HepG2 (cell line): ENCODE data around the gene AP3M1. TPM values are rescaled to one million over a fixed set of nuclear protein-coding genes. Genes with fewer than 3 reads are reported as not detected.
A peak's percentile ranks its signal among the peaks of the same experiment; 100 is the strongest.

Experiments
- CEBPZ ChIP-seq: IDR thresholded peaks from 2 replicates; pipeline ENCODE4 v1.6.1; 2012; ENCODE audit warnings: low read length, improper control_type of control experiment
- EEA1 ChIP-seq: sonication (generic); formaldehyde crosslinking; IDR thresholded peaks from 2 replicates; pipeline ENCODE4 v1.5.1; 2020; ENCODE audit warnings: mild to moderate bottlenecking, missing genetic modification reagents, borderline replicate concordance
- FOXP4 ChIP-seq: sonication (generic); formaldehyde crosslinking; IDR thresholded peaks from 2 replicates; pipeline ENCODE4 v1.4.0; 2020; ENCODE audit warnings: missing genetic modification reagents
- HNF4G ChIP-seq, 2 experiments: sonication (generic) in 1 of 2; formaldehyde crosslinking in 1 of 2; IDR thresholded peaks; 2 replicates each; pipeline versions ENCODE4 v1.4.0 to v1.6.1; 2011 to 2020; ENCODE audit warnings: borderline replicate concordance in 2 of 2, low read depth in 2 of 2, mild to moderate bottlenecking in 2 of 2, low read length in 1 of 2, missing genetic modification reagents in 1 of 2, moderate library complexity in 1 of 2
- KLF6 ChIP-seq: IDR thresholded peaks from 2 replicates; pipeline ENCODE4 v1.8.0; 2016; ENCODE audit warnings: missing biosample characterization, missing genetic modification reagents
- LCORL ChIP-seq, 2 experiments: fragments of 450-650 bp in 1 of 2; sonication (generic) in 1 of 2; formaldehyde crosslinking in 1 of 2; IDR thresholded peaks; 2 replicates each; pipeline versions ENCODE4 v1.5.0 to v1.6.1; 2017 to 2020; ENCODE audit warnings: antibody characterized with exemption in 1 of 2, missing genetic modification reagents in 1 of 2
- PRDM10 ChIP-seq: sonication (generic); formaldehyde crosslinking; IDR thresholded peaks from 2 replicates; pipeline ENCODE4 v1.4.0; 2020; ENCODE audit warnings: low read depth, missing genetic modification reagents
- SMARCC2 ChIP-seq: fragments of 450-650 bp; IDR thresholded peaks from 2 replicates; pipeline ENCODE4 v1.6.1; 2017; ENCODE audit warnings: antibody characterized with exemption, mild to moderate bottlenecking
- SMC3 ChIP-seq: IDR thresholded peaks from 2 replicates; pipeline ENCODE4 v1.6.1; 2011; ENCODE audit warnings: low read length, improper control_type of control experiment
- ZNF142 ChIP-seq: sonication (generic); formaldehyde crosslinking; IDR thresholded peaks from 2 replicates; pipeline ENCODE4 v1.4.0; 2020; ENCODE audit warnings: missing genetic modification reagents
- ZSCAN20 ChIP-seq: sonication (generic); formaldehyde crosslinking; IDR thresholded peaks from 2 replicates; pipeline ENCODE4 v1.4.0; 2020; ENCODE audit warnings: missing genetic modification reagents, mild to moderate bottlenecking, borderline replicate concordance
- polyA plus RNA-seq, 8 experiments: library from polyadenylated mRNA; depleted of rRNA in 3 of 8; stranded (reverse) in 7 of 8; unstranded in 1 of 8; fragments of >200 nt; fragmentation: Illumina TruSeq in 4 of 8; extraction: Trizol in 4 of 8; gene quantifications; 2 replicates each; pipeline versions ENCODE4 v1.2.1 to v1.2.3, GENCODE V29; 2011 to 2016; ENCODE audit warnings: low read depth in 4 of 8, missing spikeins in 1 of 8, mixed read lengths in 1 of 8; ENCODE audit not compliant: insufficient read depth in 1 of 8
- total RNA-seq, 5 experiments: library from RNA; depleted of rRNA; stranded (reverse); fragments of >200 nt; fragmentation: Illumina TruSeq; extraction: Trizol; gene quantifications; 2 replicates each; pipeline ENCODE4 v1.2.3, GENCODE V29; 2016; ENCODE audit warnings: low read depth in 1 of 5

The AP3M1 gene
- total and polyA plus RNA-seq, 2 of the 13 experiments (the other 11 are each of a cell fraction or from before 2014, with no cell fraction given), result 29.0 to 31.6 TPM

GRCh38 chr10:74176380-74177139 is 25.9 kb upstream of the AP3M1 start (continued):
- TF ChIP-seq CEBPZ (no peak), ZNF142 (CRISPR knock-in tag) (peak; percentile 81; the same call in 1 of the 2 replicates), FOXP4 (peak; percentile 73), HNF4G (IDR thresholded peaks at IDR 0.05; ENCODE audit: borderline replicate concordance, low read depth, low read length) (no peak), HNF4G (CRISPR knock-in tag; IDR thresholded peaks at IDR 0.05; ENCODE audit: borderline replicate concordance, low read depth) (no peak), ZSCAN20 (CRISPR knock-in tag) (peak; percentile 76; the same call in 1 of the 2 replicates), PRDM10 (CRISPR knock-in tag) (peak; percentile 51; the same call in 1 of the 2 replicates), SMC3 (no peak), SMARCC2 (no peak), EEA1 (peak; percentile 94), KLF6 (CRISPR knock-in tag) (peak; percentile 95), LCORL (IDR thresholded peaks at IDR 0.05) (no peak), LCORL (CRISPR knock-in tag; IDR thresholded peaks at IDR 0.05) (peak; percentile 82)
